ENCODE results near the gene VILL.
A peak's percentile ranks its signal among the peaks of the same experiment; 100 is the strongest.

The VILL gene

GRCh38 chr3:37993820-37994638 lies 3.4 kb downstream of the VILL start:
- H3K4me1 ChIP-seq (ENCODE audit: control insufficient read depth, insufficient read depth, low read length), result peaks cover 6% of the 10 kb centered on the region; the same call in 1 of the 2 replicates
- no peaks in the 10 kb centered on the region for H3K9me3 ChIP-seq (ENCODE audit: control insufficient read depth, insufficient read depth, low read length)
- H3K27me3 ChIP-seq (ENCODE audit: control insufficient read depth, insufficient read depth, low read length), result 0 out of 2 replicates have a peak, but pooled peaks cover 9% of the 10 kb centered on the region
- peak overlapping the region; percentile 24 for H3K27ac ChIP-seq (ENCODE audit: low read depth, low read length)
- peak overlapping the region; percentile 66 for H3K4me3 ChIP-seq (ENCODE audit: low read depth, low read length)
- no peaks in the 10 kb centered on the region for H3K36me3 ChIP-seq (ENCODE audit: control insufficient read depth, insufficient read depth, low read length)
- peak overlapping the region; percentile 68; the same call in 1 of the 2 replicates for H3K9ac ChIP-seq (ENCODE audit: low read depth, low read length)

GRCh38 chr3:37994639-37994972 lies 4.0 kb downstream of the VILL start:
- no peak overlapping the region for H3K27ac ChIP-seq (ENCODE audit: low read depth, low read length)
- peak overlapping the region; percentile 66 for H3K4me3 ChIP-seq (ENCODE audit: low read depth, low read length)
- H3K4me1 ChIP-seq (ENCODE audit: control insufficient read depth, insufficient read depth, low read length), result peaks cover 6% of the 10 kb centered on the region; the same call in 1 of the 2 replicates
- H3K36me3 ChIP-seq (ENCODE audit: control insufficient read depth, insufficient read depth, low read length), result no peaks in the 10 kb centered on the region
- H3K27me3 ChIP-seq (ENCODE audit: control insufficient read depth, insufficient read depth, low read length), result 0 out of 2 replicates have a peak, but pooled peaks cover 9% of the 10 kb centered on the region
- no peaks in the 10 kb centered on the region for H3K9me3 ChIP-seq (ENCODE audit: control insufficient read depth, insufficient read depth, low read length)
- no peak overlapping the region for H3K9ac ChIP-seq (ENCODE audit: low read depth, low read length)

- Histone ChIP-seq H3K27me3 (ENCODE audit: control insufficient read depth, insufficient read depth, low read length) (0 out of 2 replicates have a peak, but pooled peaks cover 9% of the 10 kb centered on the region), H3K4me1 (ENCODE audit: control insufficient read depth, insufficient read depth, low read length) (peaks cover 6% of the 10 kb centered on the region; the same call in 1 of the 2 replicates), H3K36me3 (ENCODE audit: control insufficient read depth, insufficient read depth, low read length) (no peaks in the 10 kb centered on the region), H3K27ac (ENCODE audit: low read depth, low read length) (no peak overlapping the region), H3K9me3 (ENCODE audit: control insufficient read depth, insufficient read depth, low read length) (no peaks in the 10 kb centered on the region), H3K4me3 (ENCODE audit: low read depth, low read length) (no peak overlapping the region), H3K9ac (ENCODE audit: low read depth, low read length) (no peak overlapping the region)
Observed at GRCh38 chr3:37995652-37996641, 5.4 kb downstream of the VILL start.

- 0 out of 2 replicates have a peak, but pooled peaks cover 6% of the 10 kb centered on the region for H3K4me1 ChIP-seq (ENCODE audit: control insufficient read depth, insufficient read depth, low read length)
- no peaks in the 10 kb centered on the region for H3K9me3 ChIP-seq (ENCODE audit: control insufficient read depth, insufficient read depth, low read length)
- H3K9ac ChIP-seq (ENCODE audit: low read depth, low read length), result no peak overlapping the region
- no peak overlapping the region for H3K4me3 ChIP-seq (ENCODE audit: low read depth, low read length)
- H3K27ac ChIP-seq (ENCODE audit: low read depth, low read length), result no peak overlapping the region
- no peaks in the 10 kb centered on the region for H3K36me3 ChIP-seq (ENCODE audit: control insufficient read depth, insufficient read depth, low read length)
- H3K27me3 ChIP-seq (ENCODE audit: control insufficient read depth, insufficient read depth, low read length), result 0 out of 2 replicates have a peak, but pooled peaks cover 9% of the 10 kb centered on the region
Observed at GRCh38 chr3:37996785-37997301, 6.3 kb downstream of the VILL start.

GRCh38 chr3:37997342-37997741 lies 6.8 kb downstream of the VILL start:
- Histone ChIP-seq H3K4me3 (ENCODE audit: low read depth, low read length) (no peak overlapping the region), H3K27ac (ENCODE audit: low read depth, low read length) (no peak overlapping the region), H3K9me3 (ENCODE audit: control insufficient read depth, insufficient read depth, low read length) (no peaks in the 10 kb centered on the region), H3K27me3 (ENCODE audit: control insufficient read depth, insufficient read depth, low read length) (0 out of 2 replicates have a peak, but pooled peaks cover 9% of the 10 kb centered on the region), H3K9ac (ENCODE audit: low read depth, low read length) (no peak overlapping the region), H3K36me3 (ENCODE audit: control insufficient read depth, insufficient read depth, low read length) (no peaks in the 10 kb centered on the region), H3K4me1 (ENCODE audit: control insufficient read depth, insufficient read depth, low read length) (0 out of 2 replicates have a peak, but pooled peaks cover 6% of the 10 kb centered on the region)

- no peaks in the 10 kb centered on the region for H3K36me3 ChIP-seq (ENCODE audit: control insufficient read depth, insufficient read depth, low read length)
- H3K4me3 ChIP-seq (ENCODE audit: low read depth, low read length), result no peak overlapping the region
- H3K27ac ChIP-seq (ENCODE audit: low read depth, low read length), result no peak overlapping the region
- no peaks in the 10 kb centered on the region for H3K9me3 ChIP-seq (ENCODE audit: control insufficient read depth, insufficient read depth, low read length)
- H3K4me1 ChIP-seq (ENCODE audit: control insufficient read depth, insufficient read depth, low read length), result 0 out of 2 replicates have a peak, but pooled peaks cover 6% of the 10 kb centered on the region
- 0 out of 2 replicates have a peak, but pooled peaks cover 7% of the 10 kb centered on the region for H3K27me3 ChIP-seq (ENCODE audit: control insufficient read depth, insufficient read depth, low read length)
- H3K9ac ChIP-seq (ENCODE audit: low read depth, low read length), result no peak overlapping the region
Observed at GRCh38 chr3:37997791-37998370, 7.3 kb downstream of the VILL start.

GRCh38 chr3:37999836-38000235 lies 9.2 kb downstream of the VILL start:
- 0 out of 2 replicates have a peak, but pooled peaks cover 7% of the 10 kb centered on the region for H3K27me3 ChIP-seq (ENCODE audit: control insufficient read depth, insufficient read depth, low read length)
- H3K9me3 ChIP-seq (ENCODE audit: control insufficient read depth, insufficient read depth, low read length), result no peaks in the 10 kb centered on the region
- no peak overlapping the region for H3K27ac ChIP-seq (ENCODE audit: low read depth, low read length)
- H3K36me3 ChIP-seq (ENCODE audit: control insufficient read depth, insufficient read depth, low read length), result no peaks in the 10 kb centered on the region
- H3K4me3 ChIP-seq (ENCODE audit: low read depth, low read length), result no peak overlapping the region
- no peak overlapping the region for H3K9ac ChIP-seq (ENCODE audit: low read depth, low read length)
- H3K4me1 ChIP-seq (ENCODE audit: control insufficient read depth, insufficient read depth, low read length), result 0 out of 2 replicates have a peak, but pooled peaks cover 6% of the 10 kb centered on the region

- no peak overlapping the region for H3K4me3 ChIP-seq (ENCODE audit: low read depth, low read length)
- H3K4me1 ChIP-seq (ENCODE audit: control insufficient read depth, insufficient read depth, low read length), result 0 out of 2 replicates have a peak, but pooled peaks cover 6% of the 10 kb centered on the region
- no peak overlapping the region for H3K27ac ChIP-seq (ENCODE audit: low read depth, low read length)
- 0 out of 2 replicates have a peak, but pooled peaks cover 7% of the 10 kb centered on the region for H3K27me3 ChIP-seq (ENCODE audit: control insufficient read depth, insufficient read depth, low read length)
- no peaks in the 10 kb centered on the region for H3K36me3 ChIP-seq (ENCODE audit: control insufficient read depth, insufficient read depth, low read length)
- H3K9me3 ChIP-seq (ENCODE audit: control insufficient read depth, insufficient read depth, low read length), result no peaks in the 10 kb centered on the region
- H3K9ac ChIP-seq (ENCODE audit: low read depth, low read length), result no peak overlapping the region
Observed at GRCh38 chr3:38000242-38000916, 9.8 kb downstream of the VILL start.

GRCh38 chr3:38000965-38001455 lies 10.4 kb downstream of the VILL start:
- Histone ChIP-seq H3K9me3 (ENCODE audit: control insufficient read depth, insufficient read depth, low read length) (no peaks in the 10 kb centered on the region), H3K27ac (ENCODE audit: low read depth, low read length) (no peak overlapping the region), H3K4me3 (ENCODE audit: low read depth, low read length) (no peak overlapping the region), H3K9ac (ENCODE audit: low read depth, low read length) (no peak overlapping the region), H3K4me1 (ENCODE audit: control insufficient read depth, insufficient read depth, low read length) (0 out of 2 replicates have a peak, but pooled peaks cover 6% of the 10 kb centered on the region), H3K27me3 (ENCODE audit: control insufficient read depth, insufficient read depth, low read length) (0 out of 2 replicates have a peak, but pooled peaks cover 7% of the 10 kb centered on the region), H3K36me3 (ENCODE audit: control insufficient read depth, insufficient read depth, low read length) (0 out of 2 replicates have a peak, but pooled peaks cover 2% of the 10 kb centered on the region)
